PC-3 (cell line): ENCODE results near the gene ZDHHC12. TPM values are rescaled to one million over a fixed set of nuclear protein-coding genes. Genes with fewer than 3 reads are reported as not detected.
"Not testable (repeated sequence)": the region's sequence is repeated elsewhere in the genome, so short reads cannot be mapped to it uniquely, and the experiment has no call there.

Experiments used
- ATAC-seq: fragments of 200-7000 bp; cut with Tn5 transposase; 2 replicates; pipeline ENCODE4 v1.9.1; 2020; ENCODE audit warnings: mild to moderate bottlenecking, moderate library complexity
- BruUV-seq: library from RNA; stranded (reverse); fragments of 400-500 nt; replicated peaks from 2 replicates; lab custom pipeline; 2021; lab: Mats Ljungman, UMichigan
- CTCF ChIA-PET: fragments of 300-600 bp; sonication (Branson Sonifier 250); formaldehyde crosslinking; loops from one replicate; lab custom pipeline; 2022; ENCODE audit warnings: antibody characterized with exemption; lab: Charles Lee
- POLR2A ChIA-PET: fragments of 300-600 bp; sonication (Branson Sonifier 250); formaldehyde crosslinking; loops from one replicate; lab custom pipeline; 2022; ENCODE audit warnings: antibody characterized with exemption; ENCODE audit not compliant: unreplicated experiment; lab: Charles Lee
- DNase-seq: peaks from one replicate; pipeline ENCODE4 v3.0.0-alpha.2; 2015
- H2AFZ ChIP-seq: fragments of 300-600 bp; sonication (generic); 2 replicates; pipeline ENCODE4 v1.6.0; 2016; ENCODE audit warnings: antibody characterized with exemption, low read length
- H3F3A ChIP-seq: fragments of 300-600 bp; sonication (generic); one replicate; pipeline ENCODE4 v1.6.0; 2017; ENCODE audit warnings: antibody characterized with exemption, low read length, control low read depth, mild to moderate bottlenecking; ENCODE audit not compliant: unreplicated experiment
- H3K27ac ChIP-seq: fragments of 300-600 bp; sonication (generic); 2 replicates; pipeline ENCODE4 v1.5.1; 2016; ENCODE audit warnings: mild to moderate bottlenecking, low read length
- H3K27me3 ChIP-seq: fragments of 300-600 bp; sonication (generic); 2 replicates; pipeline ENCODE4 v1.6.1; 2016; ENCODE audit warnings: low read length, mixed read lengths
- H3K36me3 ChIP-seq: fragments of 300-600 bp; sonication (generic); 2 replicates; pipeline ENCODE4 v1.6.1; 2016; ENCODE audit warnings: low read depth, mixed run types, low read length, mixed read lengths
- H3K4me1 ChIP-seq: fragments of 300-600 bp; sonication (generic); 2 replicates; pipeline ENCODE4 v1.5.1; 2016; ENCODE audit warnings: low read length; ENCODE audit not compliant: insufficient read depth
- H3K4me2 ChIP-seq: fragments of 300-600 bp; sonication (generic); 2 replicates; pipeline ENCODE4 v1.6.0; 2016; ENCODE audit warnings: low read length
- H3K4me3 ChIP-seq: fragments of 300-600 bp; sonication (generic); 2 replicates; pipeline ENCODE4 v1.5.1; 2016; ENCODE audit warnings: mild to moderate bottlenecking, low read length, mixed read lengths
- H3K79me2 ChIP-seq: fragments of 300-600 bp; sonication (generic); 2 replicates; pipeline ENCODE4 v1.6.1; 2017; ENCODE audit warnings: low read length, mixed read lengths
- H3K9ac ChIP-seq: fragments of 300-600 bp; sonication (generic); 2 replicates; pipeline ENCODE4 v1.6.0; 2016; ENCODE audit warnings: mild to moderate bottlenecking, low read length
- H3K9me2 ChIP-seq: fragments of 300-600 bp; sonication (generic); replicated peaks from 2 replicates; pipeline ENCODE4 v1.6.1; 2016; ENCODE audit warnings: mixed run types, low read length, mixed read lengths
- H3K9me3 ChIP-seq: fragments of 300-600 bp; sonication (generic); 2 replicates; pipeline ENCODE4 v1.6.1; 2016; ENCODE audit warnings: low read length, mixed read lengths
- H4K20me1 ChIP-seq: fragments of 300-600 bp; sonication (generic); 2 replicates; pipeline ENCODE4 v1.6.1; 2016; ENCODE audit warnings: low read length, mixed read lengths
- CTCF ChIP-seq: fragments of 300-600 bp; sonication (generic); conservative IDR thresholded peaks from 2 replicates; pipeline ENCODE4 v1.5.1; 2017; ENCODE audit warnings: antibody characterized with exemption, low read depth, mild to moderate bottlenecking, low read length
- EZH2 ChIP-seq: fragments of 300-600 bp; sonication (generic); IDR thresholded peaks from one replicate; pipeline ENCODE4 v1.6.1; 2017; ENCODE audit warnings: antibody characterized with exemption, mild to moderate bottlenecking, low read length; ENCODE audit not compliant: unreplicated experiment
- EZH2phosphoT487 ChIP-seq: fragments of 300-600 bp; sonication (generic); IDR thresholded peaks from 2 replicates; pipeline ENCODE4 v1.6.1; 2018; ENCODE audit warnings: mild to moderate bottlenecking, antibody characterized with exemption, low read length, borderline replicate concordance
- intact Hi-C: fragments of 100-400 bp; cut with micrococcal nuclease; formaldehyde crosslinking; loops from 2 replicates; pipeline ENCODE4 v1.9.0; 2023
- total RNA-seq: library from RNA; depleted of rRNA; stranded (reverse); fragments of >200 nt; gene quantifications from 2 replicates; pipeline ENCODE4 v1.2.3, GENCODE V29; 2014

The ZDHHC12 gene
- total RNA-seq, 1 experiment from 2014 or later: 86.1 TPM

- Histone ChIP-seq H4K20me1 (0 out of 2 replicates have a peak, but pooled peaks cover 3% of the 10 kb centered on the region), H3K36me3 (peaks cover 36% of the 10 kb centered on the region), H3K4me1 (no peaks in the 10 kb centered on the region), H3K4me2 (no peak overlapping the region), H3K4me3 (no peak overlapping the region), H2AFZ (no peak overlapping the region), H3K9ac (no peak overlapping the region), H3K27me3 (no peaks in the 10 kb centered on the region), H3K9me3 (no peaks in the 10 kb centered on the region), H3K9me2 (no peaks in the 10 kb centered on the region), H3K79me2 (peaks cover 14% of the 10 kb centered on the region), H3F3A (peaks cover 3% of the 10 kb centered on the region), H3K27ac (no peak overlapping the region)
- ATAC-seq (no peak), DNase-seq (no peak)
- no TSS peak for BruUV-seq
- CTCF ChIA-PET: interaction anchor here (0.8 kb wide), 1 partner anchor 62 kb away, joined by 3 read pairs; no protein-coding TSS in a partner anchor
- intact Hi-C loops: no loop called here
- no peak for TF ChIP-seq EZH2
- no peak for TF ChIP-seq CTCF
- no peak for TF ChIP-seq EZH2phosphoT487
- POLR2A ChIA-PET: no interaction called here
Observed at GRCh38 chr9:128696923-128697707, 26.8 kb downstream of the ZDHHC12 start.

GRCh38 chr9:128694344-128694743, 29.6 kb downstream of the ZDHHC12 start:
- intact Hi-C loops: no loop called here

GRCh38 chr9:128693738-128694137, 30.2 kb downstream of the ZDHHC12 start:
- CTCF ChIA-PET, BruUV-seq, intact Hi-C loops: not testable (repeated sequence)

More at GRCh38 chr9:128694344-128694743, 29.6 kb downstream of the ZDHHC12 start:
- peaks cover 22% of the 10 kb centered on the region for H4K20me1 ChIP-seq
- ChIA-PET POLR2A (no interaction called here), CTCF (no interaction called here)
- no peaks in the 10 kb centered on the region for H3K9me3 ChIP-seq
- peaks cover 6% of the 10 kb centered on the region for H3K4me1 ChIP-seq
- H3F3A ChIP-seq: peaks cover 3% of the 10 kb centered on the region
- no peak for TF ChIP-seq EZH2
- DNase-seq (no peak), ATAC-seq (no peak)
- peaks cover 36% of the 10 kb centered on the region for H3K79me2 ChIP-seq
- no peaks in the 10 kb centered on the region for H3K27me3 ChIP-seq
- H3K9ac ChIP-seq: no peak overlapping the region
- no TSS peak for BruUV-seq
- H3K36me3 ChIP-seq: peaks cover 52% of the 10 kb centered on the region
- H3K27ac ChIP-seq: no peak overlapping the region
- no peak overlapping the region for H3K4me2 ChIP-seq
- no peaks in the 10 kb centered on the region for H3K9me2 ChIP-seq
- H2AFZ ChIP-seq: no peak overlapping the region
- no peak overlapping the region for H3K4me3 ChIP-seq

More at GRCh38 chr9:128693738-128694137, 30.2 kb downstream of the ZDHHC12 start:
- H2AFZ ChIP-seq, H3K9ac ChIP-seq, H3K4me2 ChIP-seq, H3K27me3 ChIP-seq, H3K4me3 ChIP-seq, DNase-seq, H3K9me3 ChIP-seq, POLR2A ChIA-PET, H3K27ac ChIP-seq, H3K4me1 ChIP-seq, H3F3A ChIP-seq, H3K9me2 ChIP-seq, ATAC-seq: not testable (repeated sequence)
- Histone ChIP-seq H3K36me3 (peaks cover 52% of the 10 kb centered on the region), H3K79me2 (peaks cover 36% of the 10 kb centered on the region), H4K20me1 (peaks cover 22% of the 10 kb centered on the region)
